Activated naive CD4-positive, alpha-beta T cell treated with Interleukin-2 at 50 U/mL for 16 hours (primary cell): ENCODE results near the gene CEP78.
"Not testable (repeated sequence)": the region's sequence is repeated elsewhere in the genome, so short reads cannot be mapped to it uniquely, and the experiment has no call there.

ENCODE experiments used
- DNase-seq: peaks from one replicate; pipeline ENCODE4 v3.0.0-alpha.2; 2020

The CEP78 gene

DNA sequence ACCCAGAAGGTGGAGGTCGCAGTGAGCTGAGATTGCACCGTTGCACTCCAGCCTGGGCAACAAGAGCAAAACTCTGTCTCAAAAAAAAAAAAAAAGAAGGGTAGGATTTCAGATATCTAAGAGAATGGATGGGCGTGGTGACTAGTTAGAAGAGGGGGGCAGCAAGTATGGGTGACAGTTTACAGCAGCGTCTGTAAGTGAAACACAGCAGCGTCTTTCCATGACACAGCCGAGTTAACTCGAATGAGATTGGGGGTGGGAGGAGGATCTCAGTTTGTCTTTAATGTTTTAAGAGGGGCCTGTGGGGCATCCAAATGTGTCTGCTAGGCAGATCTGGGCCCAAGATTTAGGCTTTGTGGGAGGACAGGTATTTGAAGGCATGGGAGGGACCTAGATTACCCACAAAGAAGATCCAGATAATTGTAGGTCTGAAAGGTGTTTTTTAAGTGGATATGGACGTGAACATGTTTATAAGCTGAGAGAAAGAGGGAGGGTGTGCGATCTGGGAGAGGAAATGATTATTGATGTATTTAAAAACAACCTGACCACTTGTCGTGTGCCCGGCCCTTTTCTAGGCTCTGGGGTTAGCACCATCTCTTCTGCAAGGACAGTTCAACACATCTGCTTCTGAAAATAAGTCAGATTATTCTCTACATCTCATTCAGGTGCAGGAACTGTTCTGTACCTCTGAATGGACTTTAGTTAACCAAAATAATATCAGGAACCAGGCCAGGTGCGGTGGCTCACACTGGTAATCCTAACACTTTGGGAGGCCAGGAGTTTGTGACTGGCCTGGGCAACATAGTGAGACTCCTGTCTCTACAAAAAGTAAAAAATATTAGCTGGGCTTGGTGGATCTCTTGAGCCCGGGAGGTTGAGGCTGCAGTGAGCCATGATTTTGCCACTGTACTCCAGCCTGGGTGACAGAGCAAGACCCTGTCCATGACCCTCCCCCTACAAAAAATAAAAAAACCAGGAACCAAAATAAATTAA is 2.5 kb downstream of the CEP78 start:
- no peak for DNase-seq

DNA sequence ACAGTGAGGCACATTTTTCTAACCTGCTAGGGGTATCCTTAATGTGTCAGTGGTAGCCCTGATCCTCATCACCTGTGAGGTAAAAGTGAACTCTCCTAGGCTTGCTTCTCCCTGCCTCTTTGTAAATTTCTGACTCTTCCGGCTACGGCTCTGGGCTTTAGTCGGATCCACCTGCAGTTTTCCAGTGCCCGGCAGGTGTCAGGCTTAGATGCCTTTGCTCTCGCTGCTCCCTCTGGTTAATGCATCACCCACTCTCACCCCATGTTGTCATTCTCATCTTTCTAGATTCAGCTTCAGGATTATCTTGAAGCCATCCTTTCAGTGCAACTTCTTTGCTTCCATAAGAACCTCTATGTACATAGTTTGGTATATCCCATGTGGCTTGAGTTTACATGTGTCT is 3.6 kb downstream of the CEP78 start:
- DNase-seq: no peak

DNA sequence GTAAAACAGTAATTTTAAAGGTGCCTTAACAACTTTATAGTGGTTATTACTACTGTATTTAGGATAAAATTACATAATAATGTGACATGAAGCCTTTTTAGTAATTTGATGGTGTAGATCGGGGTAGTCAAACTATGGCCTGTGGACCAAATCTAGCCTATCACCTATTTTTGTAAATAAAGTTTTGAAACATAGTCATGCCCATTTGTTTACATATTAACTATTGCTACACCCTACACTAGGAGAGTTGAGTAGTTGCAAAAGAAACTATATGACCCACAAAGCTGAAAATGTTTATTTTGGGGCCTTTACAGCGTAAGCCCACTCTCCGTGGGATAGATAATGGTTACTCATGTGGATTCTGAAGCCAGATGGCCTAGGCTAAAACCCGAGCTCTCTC is 6.2 kb downstream of the CEP78 start:
- DNase-seq: no peak

DNA sequence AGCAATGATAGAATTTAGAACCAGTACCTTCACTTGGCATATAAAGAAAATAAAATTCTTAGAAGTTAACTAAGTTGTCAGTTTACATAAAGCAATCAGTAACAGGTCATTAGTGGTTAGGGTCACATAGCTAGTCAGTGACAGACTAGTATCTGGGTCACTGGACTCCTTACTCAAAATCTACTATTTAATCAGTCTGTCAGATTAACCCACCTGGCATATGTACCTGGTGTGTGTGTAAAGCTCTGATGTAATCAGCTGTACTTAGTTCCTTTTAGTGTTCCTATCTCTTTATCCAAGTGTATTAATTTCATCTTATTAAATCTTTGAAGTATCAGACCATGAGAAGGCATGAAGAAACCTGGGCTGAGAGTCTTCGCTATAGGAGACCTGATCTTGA is 7.3 kb downstream of the CEP78 start:
- no peak for DNase-seq

DNA sequence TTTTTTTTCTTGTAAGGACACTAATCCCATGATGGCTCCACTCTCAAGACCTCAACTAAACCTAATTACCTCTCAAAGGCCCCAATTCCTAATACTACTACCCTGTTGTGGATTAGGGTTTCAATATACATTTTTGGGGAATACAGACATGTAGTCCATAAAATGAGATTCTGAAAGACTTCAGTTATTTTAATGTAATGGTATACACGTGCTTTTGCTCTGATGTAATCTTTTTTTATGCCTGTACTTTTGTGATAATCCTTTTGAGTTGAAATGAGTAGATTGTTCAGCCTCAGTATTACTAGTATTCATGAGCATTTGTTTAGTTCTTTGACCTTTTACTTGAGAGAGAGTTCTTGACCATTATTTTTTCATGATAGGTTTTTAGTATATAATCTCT is 9.5 kb downstream of the CEP78 start:
- no peak for DNase-seq

DNA sequence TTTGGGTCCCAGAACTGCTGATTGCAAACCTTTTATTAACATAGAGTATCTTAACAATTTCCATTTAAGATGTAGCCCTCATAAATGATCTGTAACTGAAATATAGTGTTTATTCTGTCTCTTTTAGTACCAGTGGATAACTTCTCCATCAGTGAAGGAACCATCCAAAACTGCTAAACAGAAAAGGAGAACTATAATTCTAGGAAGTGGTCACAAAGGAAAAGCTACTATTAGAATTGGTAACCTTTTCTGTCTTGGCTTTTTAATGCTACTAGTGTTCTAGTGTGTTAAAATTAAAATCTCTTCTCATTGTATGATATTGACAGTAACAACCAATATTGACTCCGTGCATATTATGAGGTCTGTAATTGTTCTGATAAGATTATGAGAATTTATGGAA is 12.8 kb downstream of the CEP78 start:
- DNase-seq: no peak

DNA sequence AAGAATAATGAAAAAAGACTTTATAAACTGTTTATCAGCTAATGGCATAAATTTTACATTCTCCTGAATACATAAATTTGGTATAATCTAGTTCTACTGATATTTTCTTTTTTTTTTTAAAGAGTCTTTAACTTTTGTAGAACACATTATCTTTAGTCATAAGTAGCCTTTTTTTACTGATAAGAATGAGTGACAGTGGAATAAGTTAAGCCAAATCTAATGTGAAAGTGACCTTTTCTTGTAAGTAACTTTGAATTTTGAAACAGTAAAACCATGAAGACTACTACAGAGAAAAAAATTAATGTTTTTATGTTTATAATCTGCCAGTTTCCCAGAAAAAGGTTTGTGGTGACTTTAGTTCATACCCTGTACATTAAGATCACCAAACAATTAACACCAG is 13.7 kb downstream of the CEP78 start:
- no peak for DNase-seq

DNA sequence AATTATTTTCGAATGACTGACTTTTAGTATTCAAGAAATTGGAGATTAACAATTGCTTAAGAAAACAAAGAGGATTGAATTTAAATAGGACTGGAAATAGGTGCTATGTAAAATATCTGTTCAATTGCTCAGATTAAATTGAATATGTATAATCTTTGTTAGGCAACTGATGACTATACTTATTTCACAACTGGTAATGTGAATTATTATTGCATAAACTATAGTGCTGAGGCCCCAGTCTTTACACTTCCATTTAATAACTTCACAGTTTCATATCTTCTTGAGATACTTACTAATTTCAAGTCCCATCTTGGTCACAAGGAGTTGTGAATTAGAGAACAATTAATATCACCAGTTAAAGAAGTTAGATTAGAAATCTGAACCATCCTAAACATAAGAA is 16.7 kb downstream of the CEP78 start:
- DNase-seq: no peak

DNA sequence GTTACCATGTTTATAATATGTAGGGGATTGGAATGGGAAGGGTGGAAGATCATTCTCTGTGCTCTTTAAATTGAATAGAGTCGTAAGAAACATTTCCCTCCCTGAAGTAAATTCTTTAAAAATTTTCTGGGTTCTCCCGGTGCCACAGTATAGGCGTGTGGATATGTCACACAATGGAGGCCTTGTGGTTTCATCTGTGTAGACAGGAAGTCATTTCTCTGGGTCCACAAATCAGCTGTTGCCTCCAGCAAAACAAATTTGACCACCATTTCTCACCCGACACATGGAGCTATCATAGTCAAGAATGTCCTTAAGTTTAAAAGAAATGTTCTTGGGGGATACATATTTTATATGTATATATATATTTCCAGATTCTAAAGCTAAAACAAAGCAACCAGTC is 17.4 kb downstream of the CEP78 start:
- no peak for DNase-seq

DNA sequence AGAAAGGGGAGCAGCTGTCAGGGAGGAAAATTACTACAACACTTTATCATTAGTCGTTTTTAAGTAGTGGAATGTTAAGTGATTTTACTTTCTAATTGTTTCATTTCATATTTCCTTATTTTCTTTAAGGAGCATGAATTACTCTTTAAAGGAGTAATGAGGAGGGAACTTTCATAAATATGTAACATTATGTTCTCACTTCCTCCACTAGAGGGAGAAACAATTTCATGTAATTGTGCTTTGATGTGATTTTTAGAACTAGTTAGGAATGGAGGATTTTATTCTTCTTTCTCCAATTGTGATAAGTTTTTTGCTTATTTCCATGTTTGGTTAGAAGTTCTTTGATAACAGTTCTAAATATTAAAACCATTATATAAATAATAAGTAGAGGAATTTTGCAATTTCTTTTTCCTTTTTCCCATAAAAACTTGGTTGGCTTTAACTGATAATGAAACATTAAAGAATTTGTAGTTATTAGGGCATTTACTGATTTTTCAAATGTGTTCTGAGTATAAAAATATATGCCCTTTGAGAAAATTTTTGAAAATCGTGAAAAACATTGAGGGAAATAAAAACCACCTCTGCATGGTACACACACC is 25.6 kb downstream of the CEP78 start:
- no peak for DNase-seq

DNA sequence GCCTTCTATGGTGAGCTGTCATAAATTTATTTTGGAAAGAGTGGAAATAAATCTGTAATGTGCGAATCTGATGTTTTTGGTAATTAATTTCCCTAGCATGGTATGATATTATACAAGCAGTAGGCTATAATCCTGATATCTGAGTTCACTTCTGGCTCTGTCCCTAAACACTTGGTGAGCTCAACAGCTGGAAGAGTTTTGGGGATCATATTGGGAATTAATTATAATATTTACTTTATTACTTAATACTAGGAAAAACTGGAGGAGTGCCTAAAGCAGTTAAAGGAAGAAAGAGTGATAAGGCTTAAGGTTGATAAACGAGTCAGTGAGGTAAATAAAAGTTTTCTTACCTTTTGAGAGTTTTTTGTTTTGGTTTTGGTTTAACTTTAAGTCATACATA is 26.8 kb downstream of the CEP78 start:
- DNase-seq: no peak

DNA sequence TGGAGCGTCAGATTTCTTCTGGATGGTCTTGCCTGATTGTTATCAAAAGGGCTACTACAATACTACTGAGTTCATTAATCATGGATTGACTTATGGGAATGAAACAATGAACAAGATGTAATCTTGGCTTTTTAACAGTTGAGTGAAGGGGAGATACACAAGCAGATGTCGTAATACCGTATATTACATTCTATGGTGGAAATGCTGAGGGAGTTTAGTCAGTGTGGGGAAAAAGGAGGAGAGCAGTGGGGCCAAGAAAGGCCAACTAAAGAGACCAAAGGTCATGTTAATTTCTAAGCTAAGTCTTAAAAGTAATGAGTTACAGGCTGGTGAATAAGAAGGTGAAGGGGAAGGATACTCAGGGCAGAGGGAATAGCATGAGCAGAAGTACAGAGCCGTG is 32.0 kb downstream of the CEP78 start:
- DNase-seq: no peak

DNA sequence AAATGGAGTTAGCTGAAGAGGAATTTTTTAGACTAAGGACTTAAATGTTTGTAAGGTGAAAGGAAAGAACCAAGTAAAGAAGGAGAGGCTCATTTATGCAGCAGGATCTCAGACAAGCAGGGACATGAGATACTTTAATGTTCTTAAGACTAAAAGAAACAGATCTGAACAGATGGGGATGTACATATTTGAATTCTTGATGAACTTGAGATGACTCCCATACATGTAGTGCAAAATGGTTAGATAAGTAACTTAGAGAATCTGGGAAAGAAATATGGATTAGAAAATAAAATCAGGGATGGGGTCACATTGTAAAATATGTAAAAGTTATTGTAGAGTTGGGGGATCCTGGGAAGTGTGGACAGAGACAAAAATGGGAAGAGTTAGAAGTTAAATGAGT is 33.9 kb downstream of the CEP78 start:
- DNase-seq: no peak

DNA sequence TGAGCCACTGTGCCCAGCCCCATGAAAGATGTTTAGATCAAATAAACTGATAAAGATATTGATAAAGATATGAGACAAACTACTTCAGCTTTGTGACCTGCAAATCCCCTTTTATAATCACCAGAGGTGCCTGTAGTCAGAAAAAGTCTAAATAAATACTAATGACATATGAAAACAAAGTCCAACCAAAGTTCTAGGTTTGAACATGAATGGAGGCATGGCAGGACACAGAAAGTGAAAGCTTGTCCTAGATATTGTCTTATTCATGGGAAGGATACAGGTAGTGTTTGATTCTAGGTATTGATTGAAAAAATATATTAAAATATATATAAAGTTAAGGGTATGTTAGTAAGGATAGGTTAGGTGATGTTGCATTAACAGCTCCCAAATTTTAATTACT is 36.4 kb downstream of the CEP78 start:
- no peak for DNase-seq

DNA sequence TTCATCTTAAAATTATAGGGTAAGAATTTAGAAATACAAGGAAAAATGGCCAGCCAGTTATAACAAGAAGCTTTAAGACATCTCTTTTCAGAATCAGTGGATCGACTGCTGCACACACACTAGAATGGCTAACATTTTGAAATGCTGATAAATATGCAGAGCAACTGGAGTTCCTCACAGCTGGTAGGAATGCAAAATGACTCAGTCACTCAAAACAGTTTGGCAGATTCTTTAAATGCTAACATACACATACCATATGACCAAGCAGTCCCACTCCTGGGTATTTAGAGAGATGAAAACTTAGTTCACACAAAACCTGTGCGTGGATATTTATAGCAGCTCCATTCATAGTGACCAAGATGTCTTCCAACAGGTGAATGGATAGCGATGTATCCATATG is 37.9 kb downstream of the CEP78 start:
- no peak for DNase-seq

DNA sequence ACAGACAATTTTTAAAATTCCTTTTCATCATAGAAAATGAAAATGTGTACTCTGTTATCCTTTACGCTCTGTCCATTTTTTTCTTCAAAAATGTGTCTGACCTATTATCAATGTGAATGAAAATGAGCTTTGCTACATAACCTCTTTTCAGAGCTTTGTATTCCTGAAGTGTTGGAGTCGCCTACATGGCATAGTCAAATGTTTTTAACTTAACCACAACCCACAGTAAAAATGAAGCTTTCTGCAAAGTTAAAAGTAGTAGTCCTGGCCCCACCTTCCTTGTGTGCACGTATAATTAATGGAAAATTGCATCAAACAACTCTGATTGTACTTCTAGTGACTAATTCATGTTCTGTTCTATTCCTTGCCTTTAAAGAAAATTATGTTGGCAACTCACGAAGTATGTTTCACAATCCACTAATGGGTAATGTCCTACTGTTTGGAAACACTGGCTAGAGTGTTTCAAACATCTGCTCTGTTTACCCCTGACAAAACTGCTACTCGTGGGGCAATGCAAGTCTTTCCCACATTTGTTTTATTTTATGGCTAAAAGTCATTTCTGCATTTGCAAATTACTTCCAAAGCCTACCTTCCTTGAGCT is 42.4 kb downstream of the CEP78 start:
- DNase-seq: no peak

DNA sequence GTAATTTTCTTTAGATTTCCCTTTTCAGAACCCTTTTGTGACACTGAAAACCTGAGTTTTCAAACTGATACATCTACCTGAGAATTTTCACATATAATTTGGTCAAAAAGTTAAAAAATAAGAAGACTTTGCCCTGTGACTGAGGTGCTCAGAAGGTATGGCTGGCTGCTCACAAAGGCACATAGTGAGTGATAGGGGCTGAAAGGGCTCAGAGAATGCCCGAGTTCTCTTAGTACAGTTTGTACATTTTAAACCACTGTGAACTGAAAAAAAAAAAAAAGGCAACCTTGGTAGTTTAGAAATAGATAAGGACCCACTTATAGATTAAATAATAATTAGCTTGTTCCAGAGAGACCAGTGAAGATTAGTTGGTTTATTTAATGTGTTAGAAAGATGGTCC is 42.9 kb downstream of the CEP78 start:
- DNase-seq: no peak

DNA sequence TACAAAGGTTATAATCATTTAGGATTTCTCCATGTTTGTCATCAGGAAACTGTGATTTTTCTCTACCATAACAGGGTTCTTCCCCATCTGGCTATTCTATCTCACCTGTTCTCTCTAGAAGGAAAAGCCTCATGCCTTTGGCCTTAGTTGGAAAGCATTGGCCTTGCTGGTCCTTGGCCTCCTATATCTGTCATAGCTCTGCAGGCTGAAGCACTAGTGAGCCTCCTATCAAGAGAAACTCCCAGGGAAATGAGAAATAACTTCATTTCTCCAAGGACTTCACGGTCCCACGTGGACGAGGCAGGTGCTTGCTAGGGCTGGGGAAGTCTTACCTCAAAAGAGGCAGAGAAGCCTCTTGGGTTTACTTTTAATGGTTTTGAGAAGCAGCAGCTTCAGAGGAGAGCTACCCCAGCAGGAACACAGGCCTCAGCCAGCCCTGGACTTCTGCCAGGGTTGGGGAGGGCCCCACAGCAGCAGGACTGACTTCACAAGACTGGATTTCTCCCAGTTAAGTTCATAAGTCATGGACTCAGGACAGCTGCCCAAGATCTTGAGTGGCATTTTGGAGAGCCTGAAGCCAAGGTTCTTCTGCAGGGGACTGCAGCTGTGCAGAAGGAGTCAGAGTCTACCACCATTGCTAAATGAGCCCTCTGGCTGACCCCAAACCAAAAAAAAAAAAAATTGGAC is 45.2 kb downstream of the CEP78 start:
- DNase-seq: no peak

DNA sequence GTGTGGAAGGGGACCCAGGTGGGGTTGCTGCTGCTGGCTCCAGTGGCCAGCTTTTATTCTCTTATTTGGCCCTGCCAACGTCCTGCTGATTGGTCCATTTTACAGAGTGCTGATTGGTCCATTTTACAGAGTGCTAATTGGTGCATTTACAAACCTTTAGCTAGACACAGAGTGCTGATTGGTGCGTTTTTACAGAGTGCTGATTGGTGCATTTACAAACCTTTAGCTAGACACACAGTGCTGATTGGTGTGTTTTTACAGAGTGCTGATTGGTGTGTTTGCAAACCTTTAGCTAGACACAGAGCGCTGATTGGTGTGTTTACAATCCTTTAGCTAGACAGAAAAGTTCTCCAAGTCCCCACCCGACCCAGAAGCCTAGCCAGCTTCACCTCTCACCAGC is 48.3 kb downstream of the CEP78 start:
- DNase-seq: not testable (repeated sequence)

DNA sequence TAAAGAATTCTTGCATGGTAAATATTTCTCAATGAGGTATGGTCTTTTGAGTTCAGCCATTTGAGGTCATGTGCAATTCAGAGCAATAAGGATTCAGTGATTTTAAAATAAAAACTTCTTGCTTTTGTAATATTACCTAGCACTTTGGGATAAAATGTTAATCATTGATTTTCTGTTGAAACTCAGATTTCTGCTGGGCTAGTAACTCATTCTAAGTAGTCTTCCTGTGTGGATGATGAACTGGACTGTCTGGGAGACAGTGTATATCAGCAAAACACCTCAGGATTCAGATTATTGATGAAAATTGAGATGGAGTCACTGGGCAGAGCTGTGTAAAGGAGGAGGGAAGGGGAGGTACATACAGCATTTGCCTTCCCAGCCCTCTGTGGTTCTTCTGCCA is 50.2 kb downstream of the CEP78 start:
- DNase-seq: no peak

DNA sequence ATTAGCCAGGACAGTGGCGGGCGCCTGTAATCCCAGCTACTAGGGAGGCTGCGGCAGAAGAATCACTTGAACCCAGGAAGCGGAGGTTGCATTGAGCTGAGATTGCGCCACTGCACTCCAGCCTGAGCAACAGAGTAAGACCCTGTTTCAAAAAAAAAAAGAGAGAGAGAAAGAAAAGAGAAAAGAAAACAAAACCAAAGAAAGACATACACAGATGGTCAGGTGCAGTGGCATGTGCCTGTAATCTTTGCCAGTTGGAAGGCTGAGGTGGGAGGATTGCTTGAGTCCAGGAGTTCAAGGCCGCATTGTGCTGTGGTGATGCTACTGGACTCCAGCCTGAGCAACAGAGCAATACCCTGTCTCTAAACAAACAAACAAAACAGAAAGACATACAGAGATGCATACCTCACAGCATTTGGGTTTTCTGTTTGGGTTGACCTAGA is 51.1 kb downstream of the CEP78 start:
- DNase-seq: no peak

DNA sequence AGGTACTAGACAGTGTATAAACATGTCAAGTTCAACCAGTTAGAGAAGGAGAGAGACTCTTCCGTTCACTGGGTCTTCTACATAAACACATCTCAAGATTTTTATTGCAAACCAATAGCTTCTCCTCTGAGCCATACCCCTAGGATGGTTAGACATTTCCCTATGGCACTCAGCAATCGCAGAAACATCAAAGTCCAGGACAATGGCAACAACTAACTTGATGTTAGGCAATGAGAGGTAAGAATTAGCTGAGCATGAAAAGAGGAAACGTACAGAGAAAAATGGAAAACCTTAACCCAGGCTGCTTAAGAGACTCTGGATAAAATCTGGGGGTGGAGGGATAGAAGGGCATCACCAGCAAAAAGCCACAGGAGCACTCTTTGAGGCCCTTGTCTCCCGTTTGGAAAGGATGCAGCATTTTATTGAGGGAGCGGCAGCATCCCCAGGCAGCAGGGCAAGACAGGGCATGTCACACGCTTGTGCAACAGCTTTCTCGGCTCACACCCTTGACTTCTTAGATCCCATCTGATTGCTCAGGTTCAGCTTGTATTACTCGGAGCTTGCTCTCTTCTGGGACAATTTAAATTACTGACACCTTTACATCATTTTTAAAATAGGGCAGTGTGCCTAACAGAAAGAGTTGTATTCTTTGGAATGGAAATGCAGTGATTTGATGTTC is 52.5 kb downstream of the CEP78 start:
- no peak for DNase-seq

DNA sequence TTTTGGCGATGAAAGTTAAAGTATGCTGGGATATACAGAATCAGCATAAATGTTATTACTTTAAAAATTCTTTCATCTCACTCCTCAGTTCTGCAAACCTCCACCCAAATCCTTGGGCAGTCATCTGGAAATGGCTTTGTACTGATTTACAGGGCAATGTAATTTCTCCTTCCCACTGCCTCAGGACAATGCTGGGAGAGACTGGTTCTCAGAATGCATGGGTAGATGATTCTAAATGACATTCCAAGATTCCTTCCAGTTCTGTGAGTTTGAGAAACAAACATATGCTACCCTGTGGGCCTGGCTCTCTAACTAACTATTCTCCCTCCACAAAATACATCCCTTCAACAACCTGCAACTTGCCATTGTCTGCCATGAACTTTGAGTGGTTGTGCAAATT is 53.6 kb downstream of the CEP78 start:
- no peak for DNase-seq
